HS-5 (cell line): ENCODE data around the gene PNMA8A.

Experiments used
- DNase-seq: peaks from one replicate; pipeline ENCODE4 v3.0.0-alpha.2; 2012; ENCODE audit warnings: low read depth

PNMA8A gene

DNA sequence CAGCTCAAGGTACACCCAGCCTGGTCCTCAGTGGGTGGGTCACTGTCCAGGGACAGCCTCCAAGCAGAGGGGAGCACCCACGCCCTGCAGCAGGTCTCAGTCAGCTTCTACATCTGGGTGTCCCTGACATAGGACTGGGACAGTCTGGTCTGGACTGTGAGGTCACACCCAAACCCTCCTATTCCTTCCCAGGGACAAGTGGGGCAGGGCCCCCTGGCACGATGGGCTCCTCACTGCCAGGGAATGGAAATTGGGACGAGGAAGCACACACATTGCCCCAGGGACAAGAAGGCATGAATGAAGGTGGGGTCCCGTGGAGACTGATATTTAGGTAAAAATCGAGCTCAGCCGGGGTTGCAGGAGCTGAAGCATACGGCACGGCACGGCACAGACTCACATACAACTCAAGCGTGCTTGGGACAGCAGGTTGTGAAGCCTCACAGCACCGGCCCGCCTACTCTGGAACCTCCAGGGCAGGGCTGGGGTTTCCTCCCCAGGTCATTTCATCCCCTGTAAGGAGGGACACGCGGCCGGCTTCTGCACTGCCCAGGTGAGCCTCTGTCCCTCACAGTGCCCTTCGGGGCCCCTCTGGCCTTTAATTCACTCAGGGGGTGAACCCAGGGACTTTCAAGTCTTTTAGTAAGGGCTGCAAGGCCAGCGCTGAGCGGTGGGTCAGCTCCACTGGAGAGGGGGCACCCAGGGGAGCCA lies 20.8 kb upstream of the PNMA8A start:
- no peak for DNase-seq

- DNase-seq, result no peak
These were observed 19.4 kb upstream of the PNMA8A start for GRCh38 chr19:46490774-46491173.

DNA sequence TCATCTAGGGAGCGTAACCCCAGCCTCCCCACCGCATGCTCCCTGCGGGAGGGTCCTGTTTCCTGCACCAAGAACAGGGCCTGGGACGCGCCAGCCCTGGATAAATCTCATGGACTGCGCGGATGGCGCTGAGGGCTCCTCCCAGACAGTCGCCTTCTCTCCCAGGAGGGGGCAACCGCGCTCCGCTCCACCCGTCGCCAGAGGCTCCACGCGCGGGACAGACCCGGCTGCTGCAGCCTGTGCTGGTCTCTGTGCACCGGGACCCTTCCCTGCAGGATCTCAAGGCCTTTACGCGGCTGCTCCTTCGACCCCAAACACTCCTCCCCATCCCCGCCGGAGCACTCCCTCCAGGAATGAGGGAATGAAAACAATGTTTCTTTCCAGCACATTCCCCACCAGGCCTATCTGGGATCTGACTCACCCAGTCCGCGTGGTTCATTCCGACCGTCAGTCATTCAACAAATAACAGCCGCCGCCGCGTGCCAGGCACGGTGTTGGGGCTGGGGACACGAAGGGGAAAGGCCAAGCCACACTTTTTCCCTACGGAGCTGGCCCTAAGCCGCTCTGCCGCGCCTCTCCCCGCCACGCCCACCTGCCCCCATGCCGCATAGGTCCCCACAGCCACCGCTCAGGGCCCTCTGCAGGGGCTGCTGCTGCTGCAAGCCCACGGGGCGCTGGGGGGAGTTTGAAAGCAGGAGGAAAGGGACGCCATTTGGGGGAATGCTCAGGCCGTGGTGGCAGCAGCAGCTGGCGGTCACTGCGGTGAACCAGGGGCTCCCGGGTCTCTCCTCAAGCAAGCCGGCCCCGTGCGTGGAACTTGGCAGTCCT lies 18.3 kb upstream of the PNMA8A start:
- no peak for DNase-seq

DNA sequence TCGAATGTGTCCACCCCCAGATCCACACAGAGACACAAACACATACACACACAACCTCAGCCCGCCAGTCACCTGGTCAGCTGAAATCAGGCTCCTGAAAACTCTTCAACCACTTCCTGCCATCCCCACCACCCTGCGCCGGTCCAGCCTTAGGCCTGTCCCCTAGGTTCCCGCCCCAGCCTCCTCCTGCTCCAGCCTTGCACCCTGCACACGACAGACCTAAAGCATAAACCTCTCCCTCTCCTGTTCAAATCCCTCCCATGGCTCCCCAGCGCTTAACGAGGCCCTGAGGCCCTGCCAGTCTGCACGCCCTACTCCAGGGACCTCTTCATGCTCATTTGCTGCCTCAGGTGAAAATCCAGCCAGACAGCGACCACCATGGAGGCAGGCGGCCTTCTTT lies 17.2 kb upstream of the PNMA8A start:
- DNase-seq, result no peak

DNA sequence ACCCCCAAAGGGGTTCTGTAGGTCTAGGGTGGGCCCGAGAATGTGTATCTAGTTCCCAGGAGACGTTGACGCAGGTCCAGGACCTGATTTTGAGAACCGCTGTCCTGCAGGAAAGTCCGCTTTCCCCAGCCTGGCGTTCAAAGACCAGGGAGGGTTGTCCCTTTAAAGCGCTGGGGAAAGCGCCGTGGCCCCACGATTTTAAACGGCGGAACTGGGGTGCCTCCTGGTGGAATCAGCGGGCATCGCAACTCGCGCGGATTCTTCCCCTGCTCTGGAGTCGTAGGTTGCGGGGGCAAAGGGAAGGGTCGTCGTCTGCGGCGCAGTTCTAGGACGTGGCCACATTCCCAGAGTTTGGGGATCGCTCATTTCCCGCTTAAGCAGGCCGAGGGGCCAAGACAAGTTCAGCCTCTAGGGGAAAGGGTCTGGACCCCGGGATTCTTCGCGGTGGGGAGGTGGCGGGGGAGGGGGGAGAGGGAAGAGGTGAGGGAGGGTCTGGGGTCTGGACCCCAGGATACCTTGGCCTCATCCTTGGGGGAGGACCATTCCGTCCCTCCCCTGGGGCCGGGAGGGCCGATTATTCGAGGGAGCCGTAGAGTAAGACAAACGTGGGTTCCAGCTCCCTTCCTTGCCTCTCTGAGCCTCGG lies 16.6 kb upstream of the PNMA8A start:
- DNase-seq, result no peak

DNA sequence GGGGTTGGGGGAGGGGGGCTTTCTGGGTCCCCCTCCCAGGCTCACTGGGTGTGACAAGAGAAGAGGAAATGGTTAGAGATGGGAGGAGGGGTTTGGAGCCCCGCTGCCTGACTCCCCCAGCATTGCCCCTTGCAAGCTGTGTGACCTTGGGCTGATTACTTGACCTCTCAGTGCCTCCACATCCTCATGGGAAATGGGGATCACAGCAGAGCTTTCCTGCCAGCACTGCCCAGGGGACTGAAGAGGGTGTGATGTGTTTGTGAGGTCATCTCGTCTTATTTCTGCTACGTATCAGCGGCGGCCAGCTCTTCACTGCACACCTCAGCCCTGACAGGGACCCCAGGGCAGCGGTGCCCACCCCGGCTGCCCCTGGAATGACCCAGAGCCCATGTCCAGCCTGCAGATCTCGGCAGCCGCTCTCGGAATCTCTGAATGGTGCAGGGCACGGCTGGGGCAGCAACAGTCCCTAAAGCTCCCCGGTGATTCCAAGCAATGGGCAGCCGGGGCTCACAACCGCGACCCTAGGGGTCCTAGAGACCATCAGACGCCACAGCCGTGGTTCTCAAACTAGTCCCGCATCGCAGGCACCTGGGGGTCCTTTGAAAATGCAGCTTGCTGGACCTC lies 15.9 kb upstream of the PNMA8A start:
- DNase-seq, result no peak

DNA sequence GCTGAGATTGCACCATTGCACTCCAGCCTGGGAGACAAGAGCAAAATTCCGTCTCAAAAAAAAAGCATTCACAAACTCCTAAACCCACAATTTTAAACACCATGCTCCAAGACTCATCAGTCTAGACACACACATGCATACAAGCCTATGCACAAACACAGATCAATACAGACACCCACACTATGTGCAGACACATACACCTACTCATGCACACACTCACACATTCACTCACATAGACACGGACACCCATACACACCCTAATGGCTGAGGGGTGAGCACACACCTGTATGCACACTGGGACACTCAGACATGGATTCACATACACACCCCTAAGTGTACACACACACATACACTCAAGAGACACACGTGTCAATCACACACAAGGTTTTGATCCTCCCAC lies 15.0 kb upstream of the PNMA8A start:
- no peak for DNase-seq

DNA sequence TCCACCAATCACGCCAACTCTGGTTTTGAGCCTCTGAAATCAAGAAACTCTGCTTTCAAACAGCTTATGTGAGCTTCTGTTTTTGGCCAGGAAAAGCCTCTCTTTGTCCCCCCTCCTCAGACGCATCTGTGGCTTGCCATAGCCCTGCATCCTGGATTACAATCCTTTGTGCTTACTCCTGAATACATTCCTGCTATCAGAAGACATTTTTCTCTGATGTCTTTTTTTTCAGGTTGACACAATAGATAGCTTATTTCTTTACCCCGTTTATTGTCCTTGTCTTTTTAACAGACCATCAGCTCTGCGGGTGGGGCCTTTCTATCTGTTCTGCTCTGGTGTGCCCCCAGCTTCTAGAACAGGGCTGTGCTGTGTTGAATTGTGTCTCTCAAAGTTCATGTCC lies 13.3 kb upstream of the PNMA8A start:
- no peak for DNase-seq

DNA sequence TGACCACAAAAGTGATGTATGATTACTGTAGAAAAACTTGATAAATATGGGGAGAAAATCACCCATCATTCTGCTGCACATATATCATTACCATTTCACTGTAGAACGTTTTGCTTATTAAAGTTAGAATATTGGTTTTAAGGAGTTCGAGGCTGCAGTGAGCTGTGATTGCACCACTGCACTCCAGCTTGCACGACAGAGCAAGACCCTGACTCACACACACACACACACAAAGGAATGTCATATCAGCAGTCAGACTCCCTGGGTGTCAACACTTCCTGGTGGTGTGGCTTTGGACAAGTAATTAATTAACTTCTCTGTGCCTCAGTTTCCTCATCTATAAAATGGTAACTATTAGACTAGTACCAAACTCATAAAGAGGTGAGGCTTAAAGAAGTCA lies 11.3 kb upstream of the PNMA8A start:
- no peak for DNase-seq

- DNase-seq, result no peak
These were observed 10.6 kb upstream of the PNMA8A start for GRCh38 chr19:46481947-46482346.

- DNase-seq, result no peak
These were observed 10.0 kb upstream of the PNMA8A start for GRCh38 chr19:46481223-46481848.

- DNase-seq, result no peak
These were observed 9.1 kb upstream of the PNMA8A start for GRCh38 chr19:46480415-46480814.

GRCh38 chr19:46478356-46478986 lies 7.1 kb upstream of the PNMA8A start:
- no peak for DNase-seq

DNA sequence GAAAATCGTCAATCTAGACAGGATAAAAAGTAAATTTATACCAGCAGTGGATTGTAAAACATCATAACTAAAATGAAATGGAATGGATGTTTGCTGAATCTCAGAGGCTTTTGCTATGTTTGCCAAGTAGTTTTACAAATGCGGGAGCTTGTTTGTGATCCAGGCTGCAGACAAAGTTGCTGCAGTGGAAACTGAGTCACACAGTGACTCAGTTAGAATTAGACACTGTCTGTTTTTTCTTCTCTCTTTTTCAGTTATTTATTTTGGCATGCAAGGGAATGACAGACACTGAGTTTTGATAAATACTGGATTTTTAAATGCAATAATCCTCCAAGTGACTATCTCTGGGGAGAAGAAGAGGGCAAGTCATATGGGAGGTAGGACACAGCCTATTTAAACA lies 4.6 kb upstream of the PNMA8A start:
- no peak for DNase-seq

- DNase-seq, result no peak
These were observed 2.8 kb upstream of the PNMA8A start for GRCh38 chr19:46474211-46474610.

GRCh38 chr19:46472592-46472991 lies 1.2 kb upstream of the PNMA8A start:
- no peak for DNase-seq

GRCh38 chr19:46471811-46472543 lies 614 bp upstream of the PNMA8A start:
- no peak for DNase-seq

- no peak for DNase-seq
These were observed 987 bp downstream of the PNMA8A start for GRCh38 chr19:46470376-46470775.

DNA sequence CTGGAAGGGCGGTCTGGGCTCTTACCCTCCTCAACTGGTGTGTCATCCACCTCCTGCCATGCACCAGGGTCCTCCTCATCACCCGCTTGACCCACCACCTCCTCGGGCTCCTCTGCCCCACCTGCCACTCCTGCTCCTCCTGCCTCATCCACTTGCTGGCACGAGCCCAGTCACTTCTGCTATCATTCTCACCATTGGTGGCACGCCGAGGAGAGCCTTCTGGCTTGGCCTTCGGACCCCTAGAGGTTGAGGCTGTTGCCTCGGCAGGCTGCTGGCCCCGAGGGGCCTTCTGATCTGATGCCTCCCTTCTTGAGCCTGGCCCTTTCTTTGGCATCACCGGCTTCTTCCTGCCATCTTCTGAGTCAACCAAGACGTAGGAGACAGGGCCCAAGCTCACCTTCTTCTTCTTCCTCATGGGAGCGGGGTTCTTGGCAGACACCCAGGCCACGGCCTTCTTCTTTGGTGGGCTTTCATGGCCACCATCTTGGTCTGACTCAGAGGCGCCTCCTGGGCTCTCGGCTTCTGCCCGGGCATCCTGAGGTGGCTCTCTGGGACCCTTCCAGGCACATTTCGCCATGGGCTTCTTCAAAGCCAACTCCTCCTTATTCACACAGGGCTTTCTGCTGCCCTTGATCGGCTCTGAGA lies 1.7 kb downstream of the PNMA8A start:
- DNase-seq, result no peak

- DNase-seq, result peak; percentile 80
These were observed 4.7 kb downstream of the PNMA8A start for GRCh38 chr19:46466536-46467196.
